K562 (cell line): ENCODE measurements around the gene DALRD3. TPM values are rescaled to one million over a fixed set of nuclear protein-coding genes. Genes with fewer than 3 reads are reported as not detected.
A peak's percentile ranks its signal among the peaks of the same experiment; 100 is the strongest.

ENCODE experiments used
- CBFA2T2 ChIP-seq: fragments of 450-650 bp; conservative IDR thresholded peaks from 2 replicates; pipeline ENCODE4 v1.6.1; 2017; ENCODE audit warnings: mild to moderate bottlenecking
- CHD7 ChIP-seq: fragments of 200-600 bp; sonication (generic); IDR thresholded peaks from one replicate; pipeline ENCODE4 v1.6.1; 2012; ENCODE audit warnings: mild to moderate bottlenecking, low read depth, low read length, inconsistent platforms
- CTBP1 ChIP-seq: fragments of 450-650 bp; IDR thresholded peaks from 2 replicates; pipeline ENCODE4 v1.6.1; 2016; ENCODE audit warnings: borderline replicate concordance
- DEAF1 ChIP-seq: fragments of 450-650 bp; formaldehyde crosslinking; IDR thresholded peaks from 2 replicates; pipeline ENCODE4 v1.4.0; 2020; ENCODE audit warnings: mild to moderate bottlenecking, moderate library complexity
- MED1 ChIP-seq: sonication (generic); formaldehyde crosslinking; IDR thresholded peaks from 2 replicates; pipeline ENCODE4 v1.8.1; 2023; ENCODE audit warnings: missing genetic modification reagents, borderline replicate concordance
- ZNF277 ChIP-seq: fragments of 250-450 bp; sonication (Bioruptor Pico); IDR thresholded peaks from 2 replicates; pipeline ENCODE4 v1.8.0; 2022; ENCODE audit warnings: inconsistent platforms, mild to moderate bottlenecking, moderate library complexity, borderline replicate concordance
- ZNF655 ChIP-seq: fragments of 250-450 bp; sonication (Bioruptor Pico); IDR thresholded peaks from 2 replicates; pipeline ENCODE4 v1.5.0; 2021
- polyA plus RNA-seq, 8 experiments: library from polyadenylated mRNA; depleted of rRNA in 4 of 8; stranded (reverse) in 5 of 8; unstranded in 3 of 8; fragments of >200 nt; fragmentation: Nextera tagmentation in 2 of 8; fragmentation: Illumina TruSeq in 1 of 8; extraction: Ambion mirVana in 2 of 8; extraction: Trizol in 1 of 8; gene quantifications; 2 replicates each; pipeline versions ENCODE4 v1.2.1 to v1.2.3, GENCODE V29; 2011 to 2014; ENCODE audit warnings: inconsistent platforms in 1 of 8, missing spikeins in 1 of 8
- total RNA-seq, 7 experiments: library from RNA; depleted of rRNA in 6 of 7; stranded (reverse); fragments of >200 nt in 6 of 7; fragmentation: Illumina TruSeq in 2 of 7; extraction: Trizol in 2 of 7; gene quantifications; 2 replicates each; pipeline versions ENCODE4 v1.2.1 to v1.2.3, GENCODE V29; 2011 to 2021; ENCODE audit warnings: low replicate concordance in 1 of 7

DALRD3 gene
- total and polyA plus RNA-seq, 9 of the 15 experiments (the other 6 are each of a cell fraction or from before 2014, with no cell fraction given), result 6.6 to 31.3 (median 14.4) TPM

GRCh38 chr3:49028673-49029562 is 10.5 kb upstream of the DALRD3 start, which contains the start of gene IMPDH2 (continued):
- TF ChIP-seq DEAF1 (CRISPR knock-in tag), result no peak
- no peak for TF ChIP-seq MED1 (CRISPR knock-in tag)
- TF ChIP-seq ZNF655 (CRISPR knock-in tag), result no peak
- TF ChIP-seq CBFA2T2, result no peak
- no peak for TF ChIP-seq ZNF277
- TF ChIP-seq CHD7, result no peak
- TF ChIP-seq CTBP1, result peak; percentile 78; the same call in 1 of the 2 replicates
